Measurements from ENCODE around the gene SAYSD1. TPM values are rescaled to one million over a fixed set of nuclear protein-coding genes. Genes with fewer than 3 reads are reported as not detected.

Gene SAYSD1
- total RNA-seq, 1 experiment from 2014 or later = 9.4 TPM

DNA sequence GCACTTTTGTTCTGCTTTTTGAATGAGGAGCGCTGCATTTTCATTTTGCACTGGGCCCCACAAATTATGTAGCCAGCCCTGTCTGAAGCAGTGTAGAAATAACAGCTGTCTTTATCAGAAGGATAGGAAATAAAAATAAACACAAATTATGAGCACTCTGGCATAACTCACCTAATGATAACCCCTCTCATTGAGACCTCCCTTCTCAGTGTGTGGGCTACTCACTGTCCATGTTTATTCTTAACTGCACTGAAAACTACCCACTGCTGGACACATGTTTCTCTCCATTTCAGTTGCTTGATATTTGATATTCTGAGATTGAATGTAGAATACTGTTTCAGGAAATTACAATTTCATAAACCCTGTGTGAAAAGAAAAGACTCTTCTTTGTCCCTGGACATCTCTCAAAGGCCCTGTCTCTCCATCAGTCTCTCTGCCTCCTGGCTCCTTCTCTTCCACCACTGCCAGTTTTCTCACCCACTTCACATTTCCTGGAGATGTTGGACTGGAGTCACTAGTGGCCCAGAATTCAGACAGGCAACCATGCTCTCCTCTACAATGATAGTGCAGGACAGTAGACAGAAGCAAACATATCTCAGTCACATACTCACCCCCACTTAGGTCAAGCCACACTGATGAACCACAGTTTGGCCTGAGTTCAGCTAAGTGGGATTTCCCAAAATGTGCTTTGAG is 29.6 kb upstream of the SAYSD1 start:
- Histone ChIP-seq H3K18ac (ENCODE audit: insufficient read length, low read depth, low read length) (no peak overlapping the region), H2AK5ac (ENCODE audit: insufficient read length, low read length) (no peak overlapping the region), H3K4me2 (ENCODE audit: insufficient read depth, insufficient read length, low read length) (no peak overlapping the region), H4K8ac (replicated peaks; ENCODE audit: insufficient read length, low read depth, low read length) (no peak overlapping the region), H3K79me2 (ENCODE audit: insufficient read depth, low read length) (no peaks in the 10 kb centered on the region), H3K27me3 (ENCODE audit: insufficient read depth, low read length) (no peaks in the 10 kb centered on the region), H4K20me1 (ENCODE audit: control insufficient read depth, insufficient read depth, insufficient read length) (no peaks in the 10 kb centered on the region), H4K91ac (ENCODE audit: insufficient read length, low read depth, low read length) (no peak overlapping the region), H3K9ac (ENCODE audit: extremely low read depth, insufficient read length, low read length) (no peak overlapping the region), H2BK5ac (ENCODE audit: insufficient read length, low read length) (no peak overlapping the region), H3K4me1 (ENCODE audit: insufficient read depth, low read length) (no peaks in the 10 kb centered on the region), H3K9me3 (ENCODE audit: control insufficient read depth, low read depth, low read length) (no peaks in the 10 kb centered on the region), H3K27ac (ENCODE audit: insufficient read length, low read depth, low read length) (no peak overlapping the region), H2BK120ac (ENCODE audit: low read depth, low read length, poor library complexity, severe bottlenecking) (no peak overlapping the region), H3T11ph (ENCODE audit: low read length) (no peak overlapping the region), H2AFZ (ENCODE audit: low read length) (no peak overlapping the region), H3K23ac (ENCODE audit: insufficient read length, low read depth, low read length) (no peak overlapping the region), H3K79me1 (ENCODE audit: insufficient read depth, low read depth, low read length, poor library complexity, severe bottlenecking) (no peaks in the 10 kb centered on the region), H2BK15ac (ENCODE audit: low read depth, low read length) (no peak overlapping the region), H4K5ac (ENCODE audit: insufficient read length, low read depth, low read length) (no peak overlapping the region), H2BK12ac (ENCODE audit: insufficient read length, low read depth, low read length) (no peak overlapping the region), H2BK20ac (ENCODE audit: low read depth, low read length, poor library complexity, severe bottlenecking) (no peak overlapping the region), H3K56ac (ENCODE audit: insufficient read length, low read depth, low read length) (no peak overlapping the region), H3K14ac (ENCODE audit: insufficient read depth, low read length) (no peak overlapping the region), H3K4ac (ENCODE audit: low read depth, low read length) (no peak overlapping the region), H3K23me2 (ENCODE audit: insufficient read length, low read depth, low read length, poor library complexity, severe bottlenecking) (no peaks in the 10 kb centered on the region)
- H3K27me3 Mint-ChIP-seq (ENCODE audit: low read depth) = peaks cover 10% of the 10 kb centered on the region
- no CpG with 5 or more reads among the region's 1 CpG for WGBS (ENCODE audit: extremely low coverage, insufficient read length, low lambda C conversion rate)
- no peaks in the 10 kb centered on the region for H3K36me3 Mint-ChIP-seq (ENCODE audit: insufficient read depth in 1 of 3, low read depth in 3 of 3)
- H3K9me3 Mint-ChIP-seq = no peaks in the 10 kb centered on the region
- TF ChIP-seq, protein P1, sequence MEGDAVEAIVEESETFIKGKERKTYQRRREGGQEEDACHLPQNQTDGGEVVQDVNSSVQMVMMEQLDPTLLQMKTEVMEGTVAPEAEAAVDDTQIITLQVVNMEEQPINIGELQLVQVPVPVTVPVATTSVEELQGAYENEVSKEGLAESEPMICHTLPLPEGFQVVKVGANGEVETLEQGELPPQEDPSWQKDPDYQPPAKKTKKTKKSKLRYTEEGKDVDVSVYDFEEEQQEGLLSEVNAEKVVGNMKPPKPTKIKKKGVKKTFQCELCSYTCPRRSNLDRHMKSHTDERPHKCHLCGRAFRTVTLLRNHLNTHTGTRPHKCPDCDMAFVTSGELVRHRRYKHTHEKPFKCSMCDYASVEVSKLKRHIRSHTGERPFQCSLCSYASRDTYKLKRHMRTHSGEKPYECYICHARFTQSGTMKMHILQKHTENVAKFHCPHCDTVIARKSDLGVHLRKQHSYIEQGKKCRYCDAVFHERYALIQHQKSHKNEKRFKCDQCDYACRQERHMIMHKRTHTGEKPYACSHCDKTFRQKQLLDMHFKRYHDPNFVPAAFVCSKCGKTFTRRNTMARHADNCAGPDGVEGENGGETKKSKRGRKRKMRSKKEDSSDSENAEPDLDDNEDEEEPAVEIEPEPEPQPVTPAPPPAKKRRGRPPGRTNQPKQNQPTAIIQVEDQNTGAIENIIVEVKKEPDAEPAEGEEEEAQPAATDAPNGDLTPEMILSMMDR (conservative IDR thresholded peaks at IDR 0.05) = no peak
- H3K4me1 Mint-ChIP-seq = peaks cover 14 to 15% of the 10 kb centered on the region in 2 experiments
- no peak for DNase-seq
- H3K4me3 Mint-ChIP-seq = no peak overlapping the region
- H3K27ac Mint-ChIP-seq = no peak overlapping the region; a peak in 1 of 7 replicates

All from H9 (cell line).